Measurements from ENCODE around the gene ITGA6. TPM values are rescaled to one million over a fixed set of nuclear protein-coding genes. Genes with fewer than 3 reads are reported as not detected.

ITGA6 gene
- polyA plus RNA-seq, 4 donors: 33.2 to 81.0 (median 48.4) TPM

GRCh38 chr2:172484706-172485105, 57.3 kb downstream of the ITGA6 start:
- Histone ChIP-seq H3K9me3 (ENCODE audit: control insufficient read depth in 2 of 2, insufficient read depth in 1 of 2, low read depth in 1 of 2, low read length in 1 of 2) (no peaks in the 10 kb centered on the region), H3K4me3 (ENCODE audit: low read depth in 1 of 3, low read length in 3 of 3) (no peak overlapping the region), H3K4me1 (ENCODE audit: control insufficient read depth in 3 of 3, insufficient read depth in 2 of 3, low read depth in 1 of 3, low read length in 2 of 3) (peaks cover 0 to 7% (median 0%) of the 10 kb centered on the region in 3 donors), H3K27ac (ENCODE audit: low read depth in 1 of 3, low read length in 2 of 3) (no peak overlapping the region), H3K36me3 (ENCODE audit: control insufficient read depth in 3 of 3, insufficient read depth in 2 of 3, low read depth in 1 of 3, low read length in 3 of 3) (peaks cover 5 to 36% (median 22%) of the 10 kb centered on the region in 3 donors), H3K27me3 (ENCODE audit: control insufficient read depth in 3 of 3, insufficient read depth in 3 of 3, low read length in 3 of 3) (no peaks in the 10 kb centered on the region)
- FAIRE-seq (no peak), DNase-seq (no peak)
- WGBS, 3 donors: 80 to 81% (median 81%) methylated on average over 2 of the region's 2 CpGs

- no peak for FAIRE-seq
- no peak for DNase-seq
- no peak overlapping the region for H3K27ac ChIP-seq (ENCODE audit: low read depth in 1 of 3, low read length in 2 of 3)
Observed at GRCh38 chr2:172488556-172488955, 61.2 kb downstream of the ITGA6 start.

GRCh38 chr2:172489681-172490080, 62.3 kb downstream of the ITGA6 start:
- Histone ChIP-seq H3K9me3 (ENCODE audit: control insufficient read depth in 2 of 2, insufficient read depth in 1 of 2, low read depth in 1 of 2, low read length in 1 of 2) (no peaks in the 10 kb centered on the region), H3K4me3 (ENCODE audit: low read depth in 1 of 3, low read length in 3 of 3) (no peak overlapping the region), H3K4me1 (ENCODE audit: control insufficient read depth in 3 of 3, insufficient read depth in 2 of 3, low read depth in 1 of 3, low read length in 2 of 3) (no peaks in the 10 kb centered on the region), H3K27me3 (ENCODE audit: control insufficient read depth in 3 of 3, insufficient read depth in 3 of 3, low read length in 3 of 3) (no peaks in the 10 kb centered on the region), H3K27ac (ENCODE audit: low read depth in 1 of 3, low read length in 2 of 3) (no peak overlapping the region), H3K36me3 (ENCODE audit: control insufficient read depth in 3 of 3, insufficient read depth in 2 of 3, low read depth in 1 of 3, low read length in 3 of 3) (peaks cover 9 to 37% (median 35%) of the 10 kb centered on the region in 3 donors)
- FAIRE-seq (no peak), DNase-seq (no peak)

More at GRCh38 chr2:172488556-172488955, 61.2 kb downstream of the ITGA6 start:
- peaks cover 9 to 32% (median 30%) of the 10 kb centered on the region in 3 donors for H3K36me3 ChIP-seq (ENCODE audit: control insufficient read depth in 3 of 3, insufficient read depth in 2 of 3, low read depth in 1 of 3, low read length in 3 of 3)
- WGBS, 3 donors: 86 to 93% (median 86%) methylated on average over 3 of the region's 3 CpGs
- H3K4me3 ChIP-seq (ENCODE audit: low read depth in 1 of 3, low read length in 3 of 3): no peak overlapping the region
- no peaks in the 10 kb centered on the region for H3K4me1 ChIP-seq (ENCODE audit: control insufficient read depth in 3 of 3, insufficient read depth in 2 of 3, low read depth in 1 of 3, low read length in 2 of 3)
- H3K9me3 ChIP-seq (ENCODE audit: control insufficient read depth in 2 of 2, insufficient read depth in 1 of 2, low read depth in 1 of 2, low read length in 1 of 2): no peaks in the 10 kb centered on the region
- no peaks in the 10 kb centered on the region for H3K27me3 ChIP-seq (ENCODE audit: control insufficient read depth in 3 of 3, insufficient read depth in 3 of 3, low read length in 3 of 3)

- Histone ChIP-seq H3K27me3 (ENCODE audit: control insufficient read depth in 3 of 3, insufficient read depth in 3 of 3, low read length in 3 of 3) (no peaks in the 10 kb centered on the region), H3K4me1 (ENCODE audit: control insufficient read depth in 3 of 3, insufficient read depth in 2 of 3, low read depth in 1 of 3, low read length in 2 of 3) (no peaks in the 10 kb centered on the region), H3K27ac (ENCODE audit: low read depth in 1 of 3, low read length in 2 of 3) (no peak overlapping the region), H3K36me3 (ENCODE audit: control insufficient read depth in 3 of 3, insufficient read depth in 2 of 3, low read depth in 1 of 3, low read length in 3 of 3) (peaks cover 3 to 50% (median 38%) of the 10 kb centered on the region in 3 donors), H3K4me3 (ENCODE audit: low read depth in 1 of 3, low read length in 3 of 3) (no peak overlapping the region), H3K9me3 (ENCODE audit: control insufficient read depth in 2 of 2, insufficient read depth in 1 of 2, low read depth in 1 of 2, low read length in 1 of 2) (no peaks in the 10 kb centered on the region)
- FAIRE-seq: no peak
- no peak for DNase-seq
- WGBS, 3 donors: 48 to 59% (median 56%) methylated on average over 3 of the region's 3 CpGs
Observed at GRCh38 chr2:172496160-172496608, 68.8 kb downstream of the ITGA6 start.

GRCh38 chr2:172507199-172507598, 79.8 kb downstream of the ITGA6 start:
- no peak overlapping the region for H3K4me3 ChIP-seq (ENCODE audit: low read depth in 1 of 3, low read length in 3 of 3)
- H3K4me1 ChIP-seq (ENCODE audit: control insufficient read depth in 3 of 3, insufficient read depth in 2 of 3, low read depth in 1 of 3, low read length in 2 of 3): no peaks in the 10 kb centered on the region
- FAIRE-seq (no peak), DNase-seq (no peak)
- 92 to 95% (median 94%) methylated on average over 4 of the region's 4 CpGs for WGBS, 3 donors
- peaks cover 0 to 14% of the 10 kb centered on the region in 2 donors for H3K9me3 ChIP-seq (ENCODE audit: control insufficient read depth in 2 of 2, insufficient read depth in 1 of 2, low read depth in 1 of 2, low read length in 1 of 2)
- no peaks in the 10 kb centered on the region for H3K27me3 ChIP-seq (ENCODE audit: control insufficient read depth in 3 of 3, insufficient read depth in 3 of 3, low read length in 3 of 3)
- no peak overlapping the region for H3K27ac ChIP-seq (ENCODE audit: low read depth in 1 of 3, low read length in 2 of 3)
- H3K36me3 ChIP-seq (ENCODE audit: control insufficient read depth in 3 of 3, insufficient read depth in 2 of 3, low read depth in 1 of 3, low read length in 3 of 3): peaks cover 4 to 11% (median 5%) of the 10 kb centered on the region in 3 donors

GRCh38 chr2:172510088-172510487, 82.7 kb downstream of the ITGA6 start:
- FAIRE-seq (no peak), DNase-seq (no peak)
- no peaks in the 10 kb centered on the region for H3K27me3 ChIP-seq (ENCODE audit: control insufficient read depth in 3 of 3, insufficient read depth in 3 of 3, low read length in 3 of 3)

GRCh38 chr2:172510548-172510947, 83.2 kb downstream of the ITGA6 start:
- peaks cover 2 to 35% of the 10 kb centered on the region in 2 donors for H3K9me3 ChIP-seq (ENCODE audit: control insufficient read depth in 2 of 2, insufficient read depth in 1 of 2, low read depth in 1 of 2, low read length in 1 of 2)
- WGBS, 3 donors: 75 to 91% (median 77%) methylated on average over 5 of the region's 5 CpGs
- no peak overlapping the region for H3K4me3 ChIP-seq (ENCODE audit: low read depth in 1 of 3, low read length in 3 of 3)
- H3K27me3 ChIP-seq (ENCODE audit: control insufficient read depth in 3 of 3, insufficient read depth in 3 of 3, low read length in 3 of 3): no peaks in the 10 kb centered on the region
- H3K4me1 ChIP-seq (ENCODE audit: control insufficient read depth in 3 of 3, insufficient read depth in 2 of 3, low read depth in 1 of 3, low read length in 2 of 3): no peaks in the 10 kb centered on the region
- H3K27ac ChIP-seq (ENCODE audit: low read depth in 1 of 3, low read length in 2 of 3): no peak overlapping the region
- peaks cover 0 to 8% (median 0%) of the 10 kb centered on the region in 3 donors for H3K36me3 ChIP-seq (ENCODE audit: control insufficient read depth in 3 of 3, insufficient read depth in 2 of 3, low read depth in 1 of 3, low read length in 3 of 3)
- no peak for FAIRE-seq
- no peak for DNase-seq

More at GRCh38 chr2:172510088-172510487, 82.7 kb downstream of the ITGA6 start:
- 58 to 62% (median 60%) methylated on average over 6 of the region's 6 CpGs for WGBS, 3 donors
- Histone ChIP-seq H3K36me3 (ENCODE audit: control insufficient read depth in 3 of 3, insufficient read depth in 2 of 3, low read depth in 1 of 3, low read length in 3 of 3) (peaks cover 0 to 8% (median 0%) of the 10 kb centered on the region in 3 donors), H3K9me3 (ENCODE audit: control insufficient read depth in 2 of 2, insufficient read depth in 1 of 2, low read depth in 1 of 2, low read length in 1 of 2) (peaks cover 2 to 35% of the 10 kb centered on the region in 2 donors), H3K4me3 (ENCODE audit: low read depth in 1 of 3, low read length in 3 of 3) (no peak overlapping the region), H3K4me1 (ENCODE audit: control insufficient read depth in 3 of 3, insufficient read depth in 2 of 3, low read depth in 1 of 3, low read length in 2 of 3) (no peaks in the 10 kb centered on the region), H3K27ac (ENCODE audit: low read depth in 1 of 3, low read length in 2 of 3) (no peak overlapping the region)

GRCh38 chr2:172512810-172513523, 85.6 kb downstream of the ITGA6 start:
- Histone ChIP-seq H3K27ac (ENCODE audit: low read depth in 1 of 3, low read length in 2 of 3) (no peak overlapping the region), H3K4me3 (ENCODE audit: low read depth in 1 of 3, low read length in 3 of 3) (no peak overlapping the region), H3K36me3 (ENCODE audit: control insufficient read depth in 3 of 3, insufficient read depth in 2 of 3, low read depth in 1 of 3, low read length in 3 of 3) (peaks cover 0 to 5% (median 0%) of the 10 kb centered on the region in 3 donors), H3K9me3 (ENCODE audit: control insufficient read depth in 2 of 2, insufficient read depth in 1 of 2, low read depth in 1 of 2, low read length in 1 of 2) (peaks cover 2 to 39% of the 10 kb centered on the region in 2 donors), H3K27me3 (ENCODE audit: control insufficient read depth in 3 of 3, insufficient read depth in 3 of 3, low read length in 3 of 3) (no peaks in the 10 kb centered on the region), H3K4me1 (ENCODE audit: control insufficient read depth in 3 of 3, insufficient read depth in 2 of 3, low read depth in 1 of 3, low read length in 2 of 3) (no peaks in the 10 kb centered on the region)
- no peak for FAIRE-seq
- DNase-seq: no peak
- WGBS, 3 donors: 57 to 85% (median 70%) methylated on average over 5 of the region's 5 CpGs
